HepG2 (cell line): Measurements from ENCODE around the gene SCFD1. TPM values are rescaled to one million over a fixed set of nuclear protein-coding genes. Genes with fewer than 3 reads are reported as not detected.
A peak's percentile ranks its signal among the peaks of the same experiment; 100 is the strongest.

Experiments
- ATAC-seq: fragments of 200-7000 bp; cut with Tn5 transposase; 3 replicates; pipeline ENCODE4 v1.9.1; 2020; ENCODE audit warnings: mild to moderate bottlenecking, moderate library complexity
- BruUV-seq: library from RNA; stranded (reverse); fragments of 400-500 nt; replicated peaks from 2 replicates; lab custom pipeline; 2021; lab: Mats Ljungman, UMichigan
- CTCF ChIA-PET: fragments of 300-600 bp; formaldehyde crosslinking; extraction: SDS; loops from one replicate; lab custom pipeline; 2021; ENCODE audit warnings: low total read pairs, inconsistent platforms, low intra/inter-chr PET ratio; lab: Yijun Ruan, JAX
- POLR2A ChIA-PET: fragments of 350-600 bp; sonication (Branson Sonifier 250); formaldehyde crosslinking; loops from one replicate; lab custom pipeline; 2020; ENCODE audit warnings: antibody characterized with exemption, inconsistent platforms; lab: Yijun Ruan, JAX
- DNase-seq: peaks from one replicate; pipeline ENCODE4 v3.0.0-alpha.2; 2015; ENCODE audit warnings: low spot score
- FAIRE-seq: peaks from 3 replicates; lab custom pipeline; 2011; peaks lifted over from hg19 to GRCh38; lab: Jason Lieb, UNC
- H2AFZ ChIP-seq: one replicate; pipeline ENCODE4 v1.6.1; 2011; ENCODE audit warnings: low read length, inconsistent platforms
- H3K27ac ChIP-seq: fragments of 300-600 bp; 3 replicates; pipeline ENCODE4 v1.8.0; 2011; ENCODE audit warnings: mixed run types, mild to moderate bottlenecking, mixed read lengths, low read length, inconsistent platforms; ENCODE audit not compliant: insufficient read depth; ENCODE audit errors: extremely low read length
- H3K27me3 ChIP-seq, 2 experiments: fragments of 200-600 bp in 1 of 2; 2 replicates in 1 of 2; 3 replicates in 1 of 2; pipeline versions ENCODE4 v1.6.0 to v1.8.0; 2011; ENCODE audit warnings: low read length in 2 of 2, mild to moderate bottlenecking in 2 of 2, moderate library complexity in 2 of 2, inconsistent platforms in 1 of 2; ENCODE audit not compliant: insufficient read depth in 2 of 2, control insufficient read depth in 1 of 2
- H3K36me3 ChIP-seq, 2 experiments: fragments of 200-600 bp in 1 of 2; replicated peaks in 1 of 2; 2 replicates in 1 of 2; 3 replicates in 1 of 2; pipeline versions ENCODE4 v1.5.1 to v1.8.0; 2011; ENCODE audit warnings: low read length in 2 of 2, inconsistent platforms in 1 of 2; ENCODE audit not compliant: insufficient read depth in 2 of 2, control insufficient read depth in 1 of 2
- H3K4me1 ChIP-seq: 2 replicates; pipeline ENCODE4 v1.5.1; 2012; ENCODE audit warnings: low read length, inconsistent platforms; ENCODE audit not compliant: insufficient read depth
- H3K4me2 ChIP-seq: 2 replicates; pipeline ENCODE4 v1.6.0; 2011; ENCODE audit warnings: low read depth, low read length, inconsistent platforms
- H3K4me3 ChIP-seq, 3 experiments: fragments of 200-600 bp in 1 of 3; sonication (generic), shearing (Covaris generic) in 1 of 3; replicated peaks in 1 of 3; 2 replicates each; pipeline ENCODE4 v1.5.1; 2011 to 2016; ENCODE audit warnings: low read length in 3 of 3, inconsistent platforms in 2 of 3, low read depth in 2 of 3, mild to moderate bottlenecking in 2 of 3, control low read depth in 1 of 3, mixed read lengths in 1 of 3; ENCODE audit not compliant: insufficient read depth in 1 of 3
- H3K79me2 ChIP-seq: one replicate; pipeline ENCODE4 v1.6.1; 2011; ENCODE audit warnings: low read length, inconsistent platforms; ENCODE audit not compliant: insufficient read depth
- H3K9ac ChIP-seq: 2 replicates; pipeline ENCODE4 v1.6.0; 2011; ENCODE audit warnings: mild to moderate bottlenecking, low read depth, low read length, inconsistent platforms; ENCODE audit not compliant: insufficient read depth
- H3K9me3 ChIP-seq: 2 replicates; pipeline ENCODE4 v1.5.1; 2012; ENCODE audit warnings: mild to moderate bottlenecking, low read length
- H4K20me1 ChIP-seq: 2 replicates; pipeline ENCODE4 v1.6.0; 2011; ENCODE audit warnings: inconsistent platforms, mild to moderate bottlenecking, low read length, moderate library complexity; ENCODE audit not compliant: insufficient read depth
- GZF1 ChIP-seq: sonication (generic); formaldehyde crosslinking; IDR thresholded peaks from 2 replicates; pipeline ENCODE4 v1.5.1; 2020; ENCODE audit warnings: mild to moderate bottlenecking, missing genetic modification reagents
- MBNL3 ChIP-seq: fragments of 250-450 bp; sonication (Bioruptor Pico); conservative IDR thresholded peaks from 2 replicates; pipeline ENCODE4 v1.8.0; 2022; ENCODE audit warnings: mild to moderate bottlenecking, inconsistent platforms
- NKX3-1 ChIP-seq: sonication (generic); formaldehyde crosslinking; IDR thresholded peaks from 2 replicates; pipeline ENCODE4 v1.5.0; 2020; ENCODE audit warnings: missing genetic modification reagents
- RAD51 ChIP-seq: fragments of 450-650 bp; IDR thresholded peaks from 2 replicates; pipeline ENCODE4 v1.6.1; 2016; ENCODE audit warnings: borderline replicate concordance
- ZFAT ChIP-seq: sonication (generic); formaldehyde crosslinking; conservative IDR thresholded peaks from 2 replicates; pipeline ENCODE4 v1.8.1; 2023; ENCODE audit warnings: missing genetic modification reagents, inconsistent platforms
- in situ Hi-C: cut with HindIII; loops from 2 replicates; pipeline ENCODE4 v1.10.0; 2017; ENCODE audit warnings: low pct_unique_long_range_greater_than_20kb; ENCODE audit not compliant: extremely low pct_ligation_motif_present
- intact Hi-C: fragments of 100-400 bp; cut with micrococcal nuclease; formaldehyde crosslinking; loops from one replicate; pipeline ENCODE4 v1.10.0; 2022; ENCODE audit not compliant: unreplicated experiment
- polyA plus RNA-seq, 8 experiments: library from polyadenylated mRNA; depleted of rRNA in 3 of 8; stranded (reverse) in 7 of 8; unstranded in 1 of 8; fragments of >200 nt; fragmentation: Illumina TruSeq in 4 of 8; extraction: Trizol in 4 of 8; gene quantifications; 2 replicates each; pipeline versions ENCODE4 v1.2.1 to v1.2.3, GENCODE V29; 2011 to 2016; ENCODE audit warnings: low read depth in 4 of 8, missing spikeins in 1 of 8, mixed read lengths in 1 of 8; ENCODE audit not compliant: insufficient read depth in 1 of 8
- total RNA-seq, 5 experiments: library from RNA; depleted of rRNA; stranded (reverse); fragments of >200 nt; fragmentation: Illumina TruSeq; extraction: Trizol; gene quantifications; 2 replicates each; pipeline ENCODE4 v1.2.3, GENCODE V29; 2016; ENCODE audit warnings: low read depth in 1 of 5
- TF ChIP-seq, protein P1 (sequence below): sonication (generic); formaldehyde crosslinking; IDR thresholded peaks from 2 replicates; pipeline ENCODE4 v1.5.0; 2020; ENCODE audit warnings: mild to moderate bottlenecking, missing genetic modification reagents
- TF ChIP-seq, protein P2 (sequence below): IDR thresholded peaks from 2 replicates; pipeline ENCODE4 v1.6.1; 2012; ENCODE audit warnings: low read depth, low read length, improper control_type of control experiment

The SCFD1 gene
- total and polyA plus RNA-seq, 2 of the 13 experiments (the other 11 are each of a cell fraction or from before 2014, with no cell fraction given): 235 to 256 TPM

DNA sequence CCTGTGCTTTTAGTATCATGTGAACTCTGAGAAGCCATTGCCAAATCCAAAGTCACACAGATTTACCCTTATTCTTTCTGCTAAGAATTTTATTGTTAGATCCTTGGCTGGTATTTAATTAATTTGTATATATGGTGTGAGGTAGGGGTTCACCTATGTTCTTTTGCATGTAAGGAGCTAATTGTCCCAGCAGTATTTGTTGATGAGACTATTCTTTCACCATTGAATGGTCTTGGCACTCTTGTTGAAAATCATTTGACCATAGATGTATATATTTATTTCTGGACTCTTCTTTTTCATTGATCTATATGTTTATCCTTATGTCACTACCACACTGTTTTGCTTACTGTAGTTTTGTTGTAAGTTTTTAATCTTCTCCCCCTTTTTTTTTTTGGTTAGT lies 36.9 kb upstream of the SCFD1 start:
- H3K27ac ChIP-seq: no peak overlapping the region
- H3K27me3 ChIP-seq: no peaks in the 10 kb centered on the region
- FAIRE-seq: no peak
- intact Hi-C loops: no loop called here
- H3K9me3 ChIP-seq: peaks cover 13% of the 10 kb centered on the region; the same call in 1 of the 2 replicates
- H4K20me1 ChIP-seq: 0 out of 2 replicates have a peak, but pooled peaks cover 4% of the 10 kb centered on the region
- peaks cover 7% of the 10 kb centered on the region for H3K4me1 ChIP-seq
- peaks cover 76% of the 10 kb centered on the region for H3K79me2 ChIP-seq
- H3K9ac ChIP-seq: no peak overlapping the region
- in situ Hi-C loops: no loop called here
- no peak for ATAC-seq
- no peak overlapping the region for H2AFZ ChIP-seq
- POLR2A ChIA-PET: interaction anchor here (1.0 kb wide), 1 partner anchor 37 kb away, joined by 5 read pairs; the partner anchor contains the start of gene SCFD1
- peaks cover 13 to 50% of the 10 kb centered on the region in 2 experiments for H3K36me3 ChIP-seq
- TF ChIP-seq, protein P1, sequence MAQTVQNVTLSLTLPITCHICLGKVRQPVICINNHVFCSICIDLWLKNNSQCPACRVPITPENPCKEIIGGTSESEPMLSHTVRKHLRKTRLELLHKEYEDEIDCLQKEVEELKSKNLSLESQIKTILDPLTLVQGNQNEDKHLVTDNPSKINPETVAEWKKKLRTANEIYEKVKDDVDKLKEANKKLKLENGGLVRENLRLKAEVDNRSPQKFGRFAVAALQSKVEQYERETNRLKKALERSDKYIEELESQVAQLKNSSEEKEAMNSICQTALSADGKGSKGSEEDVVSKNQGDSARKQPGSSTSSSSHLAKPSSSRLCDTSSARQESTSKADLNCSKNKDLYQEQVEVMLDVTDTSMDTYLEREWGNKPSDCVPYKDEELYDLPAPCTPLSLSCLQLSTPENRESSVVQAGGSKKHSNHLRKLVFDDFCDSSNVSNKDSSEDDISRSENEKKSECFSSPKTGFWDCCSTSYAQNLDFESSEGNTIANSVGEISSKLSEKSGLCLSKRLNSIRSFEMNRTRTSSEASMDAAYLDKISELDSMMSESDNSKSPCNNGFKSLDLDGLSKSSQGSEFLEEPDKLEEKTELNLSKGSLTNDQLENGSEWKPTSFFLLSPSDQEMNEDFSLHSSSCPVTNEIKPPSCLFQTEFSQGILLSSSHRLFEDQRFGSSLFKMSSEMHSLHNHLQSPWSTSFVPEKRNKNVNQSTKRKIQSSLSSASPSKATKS (CRISPR knock-in tag): no peak
- TF ChIP-seq, protein P2, sequence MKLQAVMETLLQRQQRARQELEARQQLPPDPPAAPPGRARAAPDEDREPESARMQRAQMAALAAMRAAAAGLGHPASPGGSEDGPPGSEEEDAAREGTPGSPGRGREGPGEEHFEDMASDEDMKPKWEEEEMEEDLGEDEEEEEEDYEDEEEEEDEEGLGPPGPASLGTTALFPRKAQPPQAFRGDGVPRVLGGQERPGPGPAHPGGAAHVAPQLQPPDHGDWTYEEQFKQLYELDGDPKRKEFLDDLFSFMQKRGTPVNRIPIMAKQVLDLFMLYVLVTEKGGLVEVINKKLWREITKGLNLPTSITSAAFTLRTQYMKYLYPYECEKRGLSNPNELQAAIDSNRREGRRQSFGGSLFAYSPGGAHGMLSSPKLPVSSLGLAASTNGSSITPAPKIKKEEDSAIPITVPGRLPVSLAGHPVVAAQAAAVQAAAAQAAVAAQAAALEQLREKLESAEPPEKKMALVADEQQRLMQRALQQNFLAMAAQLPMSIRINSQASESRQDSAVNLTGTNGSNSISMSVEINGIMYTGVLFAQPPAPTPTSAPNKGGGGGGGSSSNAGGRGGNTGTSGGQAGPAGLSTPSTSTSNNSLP: peak; percentile 10; the same call in 1 of the 2 replicates
- TF ChIP-seq RAD51 (peak; percentile 26; the same call in 1 of the 2 replicates), GZF1 (CRISPR knock-in tag) (no peak), ZFAT (0 out of 2 replicates have a peak, but pooled peaks have one; percentile 30), MBNL3 (CRISPR knock-in tag) (0 out of 2 replicates have a peak, but pooled peaks have one; percentile 47), NKX3-1 (CRISPR knock-in tag) (no peak)
- DNase-seq: no peak
- no peak overlapping the region for H3K4me3 ChIP-seq
- CTCF ChIA-PET: no interaction called here
- BruUV-seq: no TSS peak
- no peak overlapping the region for H3K4me2 ChIP-seq
